K562 (cell line): ENCODE results near the gene METAP2. TPM values are rescaled to one million over a fixed set of nuclear protein-coding genes. Genes with fewer than 3 reads are reported as not detected.

Experiments used
- ATAC-seq: fragments of 200-7000 bp; cut with Tn5 transposase; 3 replicates; pipeline ENCODE4 v1.9.1; 2020; ENCODE audit warnings: moderate library complexity
- BruUV-seq: library from RNA; stranded (reverse); fragments of 400-500 nt; replicated peaks from 2 replicates; lab custom pipeline; 2021; lab: Mats Ljungman, UMichigan
- CTCF ChIA-PET: fragments of 300-600 bp; formaldehyde crosslinking; extraction: SDS; loops from one replicate; lab custom pipeline; 2021; ENCODE audit warnings: low intra/inter-chr PET ratio; lab: Yijun Ruan, JAX
- POLR2A ChIA-PET: fragments of 300-600, 350-650 bp; sonication (Branson Sonifier 250); formaldehyde crosslinking; extraction: SDS; loops from one replicate; lab custom pipeline; 2021; ENCODE audit warnings: antibody characterized with exemption, inconsistent platforms; lab: Yijun Ruan, JAX
- DNase-seq, 4 experiments: peaks; one replicate each; pipeline versions ENCODE4 v3.0.0 to v3.0.0-alpha.2; 2011 to 2018; ENCODE audit warnings: low spot score in 3 of 4, mixed read lengths in 3 of 4; ENCODE audit errors: extremely low read depth in 1 of 4
- FAIRE-seq: peaks from 2 replicates; lab custom pipeline; 2011; peaks lifted over from hg19 to GRCh38; lab: Jason Lieb, UNC
- H2AFZ ChIP-seq: 2 replicates; pipeline ENCODE4 v1.6.0; 2011; ENCODE audit warnings: low read depth, low read length, control low read depth, inconsistent platforms
- H3K27ac ChIP-seq: fragments of 200-600 bp; 3 replicates; pipeline ENCODE4 v1.8.0; 2011; ENCODE audit warnings: low read depth, mild to moderate bottlenecking, control low read depth, inconsistent platforms, low read length, moderate library complexity, mixed read lengths; ENCODE audit errors: extremely low read depth
- H3K27me3 ChIP-seq, 2 experiments: fragments of 300-600 bp in 1 of 2; 2 replicates in 1 of 2; 3 replicates in 1 of 2; pipeline versions ENCODE4 v1.6.0 to v1.8.0; 2011; ENCODE audit warnings: inconsistent platforms in 2 of 2, low read length in 2 of 2, mild to moderate bottlenecking in 1 of 2, mixed read lengths in 1 of 2, moderate library complexity in 1 of 2; ENCODE audit not compliant: control insufficient read depth in 2 of 2, insufficient read depth in 2 of 2
- H3K36me3 ChIP-seq: fragments of 300-600 bp; 3 replicates; pipeline ENCODE4 v1.8.0; 2011; ENCODE audit warnings: mild to moderate bottlenecking, low read length, inconsistent platforms; ENCODE audit not compliant: control insufficient read depth, insufficient read depth
- H3K4me1 ChIP-seq, 2 experiments: fragments of 200-600 bp in 1 of 2; replicated peaks in 1 of 2; 2 replicates in 1 of 2; 3 replicates in 1 of 2; pipeline versions ENCODE4 v1.5.1 to v1.8.0; 2011; ENCODE audit warnings: inconsistent platforms in 2 of 2, low read length in 2 of 2, mild to moderate bottlenecking in 1 of 2, mixed read lengths in 1 of 2, moderate library complexity in 1 of 2; ENCODE audit not compliant: control insufficient read depth in 2 of 2, insufficient read depth in 2 of 2
- H3K4me2 ChIP-seq: 2 replicates; pipeline ENCODE4 v1.6.1; 2011; ENCODE audit warnings: low read length, control low read depth, inconsistent platforms, mixed read lengths; ENCODE audit not compliant: insufficient read depth
- H3K4me3 ChIP-seq: fragments of 200-600 bp; sonication (generic), shearing (Covaris generic); 2 replicates; pipeline ENCODE4 v1.5.1; 2016; ENCODE audit warnings: control low read depth, inconsistent platforms
- H3K79me2 ChIP-seq: fragments of 200-600 bp; 3 replicates; pipeline ENCODE4 v1.8.0; 2011; ENCODE audit warnings: low read length, inconsistent platforms; ENCODE audit not compliant: control insufficient read depth, insufficient read depth
- H3K9ac ChIP-seq, 2 experiments: 2 replicates each; pipeline versions ENCODE4 v1.6.0 to v1.6.1; 2011; ENCODE audit warnings: low read depth in 2 of 2, low read length in 2 of 2, control low read depth in 1 of 2, inconsistent platforms in 1 of 2, mild to moderate bottlenecking in 1 of 2, mixed read lengths in 1 of 2; ENCODE audit not compliant: insufficient read depth in 1 of 2
- H3K9me1 ChIP-seq: one replicate; pipeline ENCODE4 v1.6.0; 2011; ENCODE audit warnings: inconsistent platforms, mild to moderate bottlenecking, low read length, moderate library complexity; ENCODE audit not compliant: control insufficient read depth, insufficient read depth
- H3K9me3 ChIP-seq: replicated peaks from 2 replicates; pipeline ENCODE4 v1.5.1; 2011; ENCODE audit warnings: low read depth, low read length, inconsistent platforms; ENCODE audit not compliant: control insufficient read depth, insufficient read depth
- H4K20me1 ChIP-seq: replicated peaks from 2 replicates; pipeline ENCODE4 v1.6.1; 2011; ENCODE audit warnings: low read length, inconsistent platforms, mixed read lengths; ENCODE audit not compliant: control insufficient read depth, insufficient read depth
- CBFA2T3 ChIP-seq: fragments of 450-650 bp; IDR thresholded peaks from 2 replicates; pipeline ENCODE4 v1.6.1; 2017
- CEBPB ChIP-seq: fragments of 450-650 bp; IDR thresholded peaks from 2 replicates; pipeline ENCODE4 v1.6.1; 2016; ENCODE audit warnings: missing genetic modification characterization, missing compliant biosample characterization
- ETV6 ChIP-seq, 3 experiments: fragments of 150-350 bp in 1 of 3; sonication (generic) in 1 of 3; formaldehyde crosslinking in 1 of 3; IDR thresholded peaks; 2 replicates each; pipeline versions ENCODE4 v1.6.1 to v1.8.0; 2014 to 2022; ENCODE audit warnings: borderline replicate concordance in 2 of 3, low read depth in 2 of 3, antibody characterized with exemption in 1 of 3, low read length in 1 of 3, mild to moderate bottlenecking in 1 of 3, missing genetic modification reagents in 1 of 3
- FOXK2 ChIP-seq, 2 experiments: fragments of 450-650 bp; IDR thresholded peaks in 1 of 2; conservative IDR thresholded peaks in 1 of 2; 2 replicates each; pipeline ENCODE4 v1.6.1; 2016; ENCODE audit warnings: low read depth in 2 of 2, mild to moderate bottlenecking in 1 of 2
- JUND ChIP-seq, 2 experiments: IDR thresholded peaks; 2 replicates in 1 of 2; 3 replicates in 1 of 2; pipeline ENCODE4 v1.6.1; 2011; ENCODE audit warnings: borderline replicate concordance in 2 of 2, low read depth in 2 of 2, low read length in 2 of 2, improper control_type of control experiment in 1 of 2, missing biosample characterization in 1 of 2, missing genetic modification characterization in 1 of 2, missing genetic modification reagents in 1 of 2
- TFAM ChIP-seq: fragments of 250-450 bp; sonication (Bioruptor Pico); conservative IDR thresholded peaks from 2 replicates; pipeline ENCODE4 v1.5.0; 2021; ENCODE audit warnings: mild to moderate bottlenecking, moderate library complexity
- XRCC5 ChIP-seq: fragments of 200-400 bp; formaldehyde crosslinking; IDR thresholded peaks from 2 replicates; pipeline ENCODE4 v1.6.1; 2017; ENCODE audit warnings: low read depth, mild to moderate bottlenecking, low read length
- ZNF217 ChIP-seq: sonication (generic); formaldehyde crosslinking; IDR thresholded peaks from 2 replicates; pipeline ENCODE4 v1.8.0; 2022; ENCODE audit warnings: mild to moderate bottlenecking, missing genetic modification reagents
- ZNF239 ChIP-seq: fragments of 250-450 bp; sonication (Bioruptor Pico); IDR thresholded peaks from 2 replicates; pipeline ENCODE4 v1.4.0; 2020; ENCODE audit warnings: mild to moderate bottlenecking
- ZNF408 ChIP-seq: fragments of 250-450 bp; sonication (Bioruptor Pico); IDR thresholded peaks from 2 replicates; pipeline ENCODE4 v1.4.0; 2020; ENCODE audit warnings: low read depth, mild to moderate bottlenecking, moderate library complexity
- WGBS: fragments of 100-300 bp; shearing (Covaris generic); methylation state at CpG from one replicate; pipeline ENCODE4 v1.1.6; 2016; ENCODE audit warnings: low coverage, mixed read lengths; ENCODE audit not compliant: insufficient coverage; ENCODE audit errors: missing lambda C conversion rate; 5-methylcytosine and 5-hydroxymethylcytosine counted together
- in situ Hi-C: fragments of 300-500 bp; cut with MboI; formaldehyde crosslinking; loops from 4 replicates; pipeline ENCODE4 v1.15.0; 2018; ENCODE audit warnings: inconsistent platforms, mixed read lengths
- intact Hi-C: fragments of 100-400 bp; cut with micrococcal nuclease; formaldehyde crosslinking; loops from 2 replicates; pipeline ENCODE4 v1.14.2; 2022
- polyA plus RNA-seq, 8 experiments: library from polyadenylated mRNA; depleted of rRNA in 4 of 8; stranded (reverse) in 5 of 8; unstranded in 3 of 8; fragments of >200 nt; fragmentation: Nextera tagmentation in 2 of 8; fragmentation: Illumina TruSeq in 1 of 8; extraction: Ambion mirVana in 2 of 8; extraction: Trizol in 1 of 8; gene quantifications; 2 replicates each; pipeline versions ENCODE4 v1.2.1 to v1.2.3, GENCODE V29; 2011 to 2014; ENCODE audit warnings: inconsistent platforms in 1 of 8, missing spikeins in 1 of 8
- total RNA-seq, 7 experiments: library from RNA; depleted of rRNA in 6 of 7; stranded (reverse); fragments of >200 nt in 6 of 7; fragmentation: Illumina TruSeq in 2 of 7; extraction: Trizol in 2 of 7; gene quantifications; 2 replicates each; pipeline versions ENCODE4 v1.2.1 to v1.2.3, GENCODE V29; 2011 to 2021; ENCODE audit warnings: low replicate concordance in 1 of 7
- TF ChIP-seq, protein P1 (sequence below): fragments of 200-400 bp; formaldehyde crosslinking; IDR thresholded peaks from 2 replicates; pipeline ENCODE4 v1.6.1; 2017; ENCODE audit warnings: mild to moderate bottlenecking, low read depth, low read length, moderate library complexity
- TF ChIP-seq, protein P2 (sequence below): fragments of 450-650 bp; IDR thresholded peaks from 2 replicates; pipeline ENCODE4 v1.6.1; 2018; ENCODE audit not compliant: partially characterized antibody

METAP2 gene
- total and polyA plus RNA-seq, 9 of the 15 experiments (the other 6 are each of a cell fraction or from before 2014, with no cell fraction given): 75.5 to 205 (median 164) TPM

DNA sequence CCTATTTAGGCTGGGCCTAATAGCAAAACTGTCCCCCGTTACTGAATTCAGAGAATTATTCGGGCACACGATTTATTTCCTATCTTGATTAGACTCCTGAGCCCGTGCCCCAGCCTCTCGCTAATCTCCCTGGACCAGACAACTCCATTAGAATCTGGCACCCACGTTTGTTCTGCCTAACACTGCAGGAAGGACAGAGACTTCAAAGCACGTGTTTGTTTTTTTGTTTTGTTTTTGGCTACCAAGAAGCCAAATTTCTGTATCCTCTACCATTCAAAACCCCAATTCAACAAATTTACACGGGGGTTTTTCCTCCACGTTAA lies 72.5 kb downstream of the METAP2 start (continued):
- TF ChIP-seq CBFA2T3: peak; percentile 53

DNA sequence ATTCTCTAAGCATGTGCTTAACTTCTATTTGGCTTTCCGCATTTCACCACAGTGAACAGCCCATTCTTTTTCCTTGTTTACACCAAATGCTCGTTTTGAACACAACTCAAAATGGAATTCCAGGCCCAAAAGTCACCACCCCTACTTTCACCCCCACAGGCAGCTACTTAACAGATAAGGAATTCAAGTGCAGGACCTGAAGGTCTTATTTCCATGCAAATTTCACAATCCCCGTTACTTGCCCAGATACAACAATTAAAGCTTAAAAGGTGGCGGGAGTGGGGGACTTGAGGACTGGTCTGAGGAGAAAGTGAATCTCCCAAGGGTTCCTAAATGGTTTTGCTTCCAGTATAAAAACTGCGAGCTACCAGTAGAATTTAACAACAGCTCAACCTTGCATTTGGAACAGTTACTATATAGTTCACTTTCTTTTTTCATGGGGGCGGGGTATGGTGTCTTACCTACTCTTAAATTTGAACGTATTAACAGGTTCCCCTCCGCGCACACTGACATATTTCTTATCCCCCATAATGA lies 73.6 kb downstream of the METAP2 start:
- 9% methylated on average over 9 of the region's 9 CpGs for WGBS
- Histone ChIP-seq H3K27me3 (0 out of 5 replicates have a peak, but pooled peaks cover 0 to 3% of the 10 kb centered on the region in 2 experiments), H3K4me3 (peak overlapping the region; percentile 60), H3K9me3 (peaks cover 8% of the 10 kb centered on the region; the same call in 1 of the 2 replicates), H3K27ac (peak overlapping the region; percentile 64; the same call in 2 of the 3 replicates), H3K9ac (peak overlapping the region; percentile 67 to 89; a peak in 3 of 4 replicates), H3K36me3 (no peaks in the 10 kb centered on the region), H2AFZ (peak overlapping the region; percentile 60), H3K4me1 (peaks cover 0 to 12% of the 10 kb centered on the region in 2 experiments; a peak in 3 of 5 replicates), H3K79me2 (peaks cover 4% of the 10 kb centered on the region; the same call in 1 of the 3 replicates), H3K4me2 (peak overlapping the region; percentile 74), H3K9me1 (no peaks in the 10 kb centered on the region), H4K20me1 (no peaks in the 10 kb centered on the region)
- ChIA-PET CTCF (no interaction called here), POLR2A (interaction anchor here (0.7 kb wide), 1 partner anchor 221 kb away, joined by 3 read pairs; no protein-coding TSS in a partner anchor)
- peak; percentile 46 for ATAC-seq
- in situ Hi-C loops (no loop called here), intact Hi-C loops (no loop called here)
- TSS peak; percentile 57 for BruUV-seq
- peak in 2 of 4 experiments; percentile 38 to 53 for DNase-seq
- FAIRE-seq: no peak
- no peak for TF ChIP-seq XRCC5
- no peak for TF ChIP-seq ZNF217
- TF ChIP-seq, protein P1, sequence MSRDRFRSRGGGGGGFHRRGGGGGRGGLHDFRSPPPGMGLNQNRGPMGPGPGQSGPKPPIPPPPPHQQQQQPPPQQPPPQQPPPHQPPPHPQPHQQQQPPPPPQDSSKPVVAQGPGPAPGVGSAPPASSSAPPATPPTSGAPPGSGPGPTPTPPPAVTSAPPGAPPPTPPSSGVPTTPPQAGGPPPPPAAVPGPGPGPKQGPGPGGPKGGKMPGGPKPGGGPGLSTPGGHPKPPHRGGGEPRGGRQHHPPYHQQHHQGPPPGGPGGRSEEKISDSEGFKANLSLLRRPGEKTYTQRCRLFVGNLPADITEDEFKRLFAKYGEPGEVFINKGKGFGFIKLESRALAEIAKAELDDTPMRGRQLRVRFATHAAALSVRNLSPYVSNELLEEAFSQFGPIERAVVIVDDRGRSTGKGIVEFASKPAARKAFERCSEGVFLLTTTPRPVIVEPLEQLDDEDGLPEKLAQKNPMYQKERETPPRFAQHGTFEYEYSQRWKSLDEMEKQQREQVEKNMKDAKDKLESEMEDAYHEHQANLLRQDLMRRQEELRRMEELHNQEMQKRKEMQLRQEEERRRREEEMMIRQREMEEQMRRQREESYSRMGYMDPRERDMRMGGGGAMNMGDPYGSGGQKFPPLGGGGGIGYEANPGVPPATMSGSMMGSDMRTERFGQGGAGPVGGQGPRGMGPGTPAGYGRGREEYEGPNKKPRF: no peak
- no peak for TF ChIP-seq JUND (IDR thresholded peaks at IDR 0.05; ENCODE audit: borderline replicate concordance, low read depth, low read length)
- TF ChIP-seq JUND (tag; IDR thresholded peaks at IDR 0.05; ENCODE audit: borderline replicate concordance, low read depth, low read length): no peak
- TF ChIP-seq, protein P2, sequence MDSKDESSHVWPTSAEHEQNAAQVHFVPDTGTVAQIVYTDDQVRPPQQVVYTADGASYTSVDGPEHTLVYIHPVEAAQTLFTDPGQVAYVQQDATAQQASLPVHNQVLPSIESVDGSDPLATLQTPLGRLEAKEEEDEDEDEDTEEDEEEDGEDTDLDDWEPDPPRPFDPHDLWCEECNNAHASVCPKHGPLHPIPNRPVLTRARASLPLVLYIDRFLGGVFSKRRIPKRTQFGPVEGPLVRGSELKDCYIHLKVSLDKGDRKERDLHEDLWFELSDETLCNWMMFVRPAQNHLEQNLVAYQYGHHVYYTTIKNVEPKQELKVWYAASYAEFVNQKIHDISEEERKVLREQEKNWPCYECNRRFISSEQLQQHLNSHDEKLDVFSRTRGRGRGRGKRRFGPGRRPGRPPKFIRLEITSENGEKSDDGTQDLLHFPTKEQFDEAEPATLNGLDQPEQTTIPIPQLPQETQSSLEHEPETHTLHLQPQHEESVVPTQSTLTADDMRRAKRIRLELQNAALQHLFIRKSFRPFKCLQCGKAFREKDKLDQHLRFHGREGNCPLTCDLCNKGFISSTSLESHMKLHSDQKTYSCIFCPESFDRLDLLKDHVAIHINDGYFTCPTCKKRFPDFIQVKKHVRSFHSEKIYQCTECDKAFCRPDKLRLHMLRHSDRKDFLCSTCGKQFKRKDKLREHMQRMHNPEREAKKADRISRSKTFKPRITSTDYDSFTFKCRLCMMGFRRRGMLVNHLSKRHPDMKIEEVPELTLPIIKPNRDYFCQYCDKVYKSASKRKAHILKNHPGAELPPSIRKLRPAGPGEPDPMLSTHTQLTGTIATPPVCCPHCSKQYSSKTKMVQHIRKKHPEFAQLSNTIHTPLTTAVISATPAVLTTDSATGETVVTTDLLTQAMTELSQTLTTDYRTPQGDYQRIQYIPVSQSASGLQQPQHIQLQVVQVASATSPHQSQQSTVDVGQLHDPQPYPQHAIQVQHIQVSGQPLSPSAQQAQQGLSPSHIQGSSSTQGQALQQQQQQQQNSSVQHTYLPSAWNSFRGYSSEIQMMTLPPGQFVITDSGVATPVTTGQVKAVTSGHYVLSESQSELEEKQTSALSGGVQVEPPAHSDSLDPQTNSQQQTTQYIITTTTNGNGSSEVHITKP: no peak
- TF ChIP-seq FOXK2 (conservative IDR thresholded peaks at IDR 0.05 in 1 of 2, IDR thresholded peaks at IDR 0.05 in 1 of 2; ENCODE audit: low read depth in 2 of 2): peak in 1 of 2 experiments; percentile 34; a peak in 1 of 4 replicates
- TF ChIP-seq ZNF239 (CRISPR knock-in tag): no peak
- no peak for TF ChIP-seq TFAM (CRISPR knock-in tag)
- peak; percentile 78 for TF ChIP-seq CEBPB (tag)
- TF ChIP-seq ZNF408 (CRISPR knock-in tag): no peak
- no peak for TF ChIP-seq ETV6 (IDR thresholded peaks at IDR 0.05; ENCODE audit: borderline replicate concordance in 1 of 2, low read depth in 2 of 2, low read length in 1 of 2)
- TF ChIP-seq ETV6 (CRISPR knock-in tag; IDR thresholded peaks at IDR 0.05; ENCODE audit: borderline replicate concordance): no peak
